GM19452 (cell line): Measurements from ENCODE around the gene OR10K2.

Source experiments
- ATAC-seq: cut with Tn5 transposase; IDR thresholded peaks from one replicate; pipeline ENCODE4 v1.9.1; 2021; ENCODE audit not compliant: unreplicated experiment

Gene OR10K2

GRCh38 chr1:158371188-158371953 is 54.7 kb downstream of the OR10K2 start:
- ATAC-seq: peak; percentile 94
